ENCODE results near the gene HERC2. TPM values are rescaled to one million over a fixed set of nuclear protein-coding genes. Genes with fewer than 3 reads are reported as not detected.

HERC2 gene
- total RNA-seq, 2 experiments from 2014 or later, result 41.6 to 42.9 TPM

- Mint-ChIP-seq H3K9me3 (ENCODE audit: low read depth) (no peaks in the 10 kb centered on the region), H3K36me3 (peaks cover 21% of the 10 kb centered on the region), H3K4me1 (peaks cover 31% of the 10 kb centered on the region), H3K27me3 (no peaks in the 10 kb centered on the region), H3K27ac (no peak overlapping the region), H3K4me3 (no peak overlapping the region)
- DNase-seq, result no peak
- ATAC-seq, result no peak
- CTCF ChIA-PET, result interaction anchor here (1.6 kb wide), 1 partner anchor 10 kb away, joined by 3 read pairs; no protein-coding TSS in a partner anchor
These were observed 188.7 kb downstream of the HERC2 start for GRCh38 chr15:28133281-28133680.

GRCh38 chr15:28132524-28133275 lies 189.3 kb downstream of the HERC2 start:
- peak; percentile 21 for DNase-seq
- peaks cover 27% of the 10 kb centered on the region for H3K4me1 Mint-ChIP-seq
- no peak for ATAC-seq
- H3K4me3 Mint-ChIP-seq, result no peak overlapping the region
- no peak overlapping the region for H3K27ac Mint-ChIP-seq
- no peaks in the 10 kb centered on the region for H3K9me3 Mint-ChIP-seq (ENCODE audit: low read depth)
- H3K36me3 Mint-ChIP-seq, result peaks cover 17% of the 10 kb centered on the region
- no peaks in the 10 kb centered on the region for H3K27me3 Mint-ChIP-seq
- CTCF ChIA-PET, result interaction anchor here (1.6 kb wide), 1 partner anchor 10 kb away, joined by 3 read pairs; no protein-coding TSS in a partner anchor

GRCh38 chr15:28131946-28132345 lies 190.0 kb downstream of the HERC2 start:
- H3K9me3 Mint-ChIP-seq (ENCODE audit: low read depth), result no peaks in the 10 kb centered on the region
- H3K4me3 Mint-ChIP-seq, result no peak overlapping the region
- no peak overlapping the region for H3K27ac Mint-ChIP-seq
- CTCF ChIA-PET, result no interaction called here
- no peaks in the 10 kb centered on the region for H3K27me3 Mint-ChIP-seq
- DNase-seq (peak; percentile 37), ATAC-seq (no peak)
- H3K4me1 Mint-ChIP-seq, result peaks cover 21% of the 10 kb centered on the region
- H3K36me3 Mint-ChIP-seq, result peaks cover 15% of the 10 kb centered on the region

GRCh38 chr15:28131400-28131799 lies 190.6 kb downstream of the HERC2 start:
- H3K4me3 Mint-ChIP-seq, result no peak overlapping the region
- H3K4me1 Mint-ChIP-seq, result peaks cover 15% of the 10 kb centered on the region
- ATAC-seq (no peak), DNase-seq (peak; percentile 36)
- no peaks in the 10 kb centered on the region for H3K27me3 Mint-ChIP-seq
- no peaks in the 10 kb centered on the region for H3K9me3 Mint-ChIP-seq (ENCODE audit: low read depth)
- H3K36me3 Mint-ChIP-seq, result peaks cover 12% of the 10 kb centered on the region
- CTCF ChIA-PET, result no interaction called here
- H3K27ac Mint-ChIP-seq, result no peak overlapping the region

- Mint-ChIP-seq H3K27me3 (no peaks in the 10 kb centered on the region), H3K36me3 (peaks cover 12% of the 10 kb centered on the region), H3K4me1 (peaks cover 8% of the 10 kb centered on the region), H3K27ac (no peak overlapping the region), H3K9me3 (ENCODE audit: low read depth) (no peaks in the 10 kb centered on the region), H3K4me3 (no peak overlapping the region)
- DNase-seq (no peak), ATAC-seq (no peak)
- CTCF ChIA-PET, result no interaction called here
These were observed 191.3 kb downstream of the HERC2 start for GRCh38 chr15:28130651-28131050.

- Mint-ChIP-seq H3K9me3 (ENCODE audit: low read depth) (no peaks in the 10 kb centered on the region), H3K27ac (no peak overlapping the region), H3K4me3 (no peak overlapping the region), H3K27me3 (no peaks in the 10 kb centered on the region), H3K4me1 (peaks cover 4% of the 10 kb centered on the region), H3K36me3 (peaks cover 4% of the 10 kb centered on the region)
- CTCF ChIA-PET, result interaction anchor here (0.7 kb wide), 1 partner anchor 10 kb away, joined by 3 read pairs; no protein-coding TSS in a partner anchor
- ATAC-seq (no peak), DNase-seq (no peak)
These were observed 192.6 kb downstream of the HERC2 start for GRCh38 chr15:28129231-28129848.

- no peak for ATAC-seq
- Mint-ChIP-seq H3K27me3 (no peaks in the 10 kb centered on the region), H3K9me3 (ENCODE audit: low read depth) (no peaks in the 10 kb centered on the region), H3K4me3 (no peak overlapping the region), H3K27ac (no peak overlapping the region), H3K4me1 (peaks cover 4% of the 10 kb centered on the region), H3K36me3 (peaks cover 2% of the 10 kb centered on the region)
- CTCF ChIA-PET, result no interaction called here
- DNase-seq, result no peak
These were observed 193.9 kb downstream of the HERC2 start for GRCh38 chr15:28128031-28128430.

GRCh38 chr15:28127036-28127435 lies 194.9 kb downstream of the HERC2 start:
- CTCF ChIA-PET, result interaction anchor here (1.3 to 2.0 kb wide), 3 partner anchors 11 to 20 kb away, joined by 4 to 15 read pairs (median 6); no protein-coding TSS in a partner anchor
- no peaks in the 10 kb centered on the region for H3K9me3 Mint-ChIP-seq (ENCODE audit: low read depth)
- no peak overlapping the region for H3K27ac Mint-ChIP-seq
- no peaks in the 10 kb centered on the region for H3K4me1 Mint-ChIP-seq
- peaks cover 2% of the 10 kb centered on the region for H3K36me3 Mint-ChIP-seq
- DNase-seq (no peak), ATAC-seq (no peak)
- H3K27me3 Mint-ChIP-seq, result no peaks in the 10 kb centered on the region
- no peak overlapping the region for H3K4me3 Mint-ChIP-seq

GRCh38 chr15:28125673-28126651 lies 196.0 kb downstream of the HERC2 start:
- Mint-ChIP-seq H3K4me1 (peaks cover 2% of the 10 kb centered on the region), H3K27ac (no peak overlapping the region), H3K4me3 (no peak overlapping the region), H3K36me3 (peaks cover 3% of the 10 kb centered on the region), H3K9me3 (ENCODE audit: low read depth) (no peaks in the 10 kb centered on the region), H3K27me3 (no peaks in the 10 kb centered on the region)
- peak; percentile 39 for ATAC-seq
- no peak for DNase-seq
- CTCF ChIA-PET, result interaction anchor here (0.6 to 2.0 kb wide), 16 partner anchors 10 to 158 kb away, joined by 3 to 15 read pairs (median 4); no protein-coding TSS in a partner anchor

- H3K4me1 Mint-ChIP-seq, result peaks cover 2% of the 10 kb centered on the region
- H3K27ac Mint-ChIP-seq, result no peak overlapping the region
- peaks cover 2% of the 10 kb centered on the region for H3K36me3 Mint-ChIP-seq
- ATAC-seq, result no peak
- H3K9me3 Mint-ChIP-seq (ENCODE audit: low read depth), result no peaks in the 10 kb centered on the region
- no peak overlapping the region for H3K4me3 Mint-ChIP-seq
- no peak for DNase-seq
- no peaks in the 10 kb centered on the region for H3K27me3 Mint-ChIP-seq
- CTCF ChIA-PET, result interaction anchor here (2.3 kb wide), 1 partner anchor 27 kb away, joined by 6 read pairs; the partner anchor contains the start of gene OCA2
These were observed 197.1 kb downstream of the HERC2 start for GRCh38 chr15:28124841-28125240.

GRCh38 chr15:28123408-28124023 lies 198.5 kb downstream of the HERC2 start:
- Mint-ChIP-seq H3K27ac (no peak overlapping the region), H3K36me3 (peaks cover 2% of the 10 kb centered on the region), H3K9me3 (ENCODE audit: low read depth) (no peaks in the 10 kb centered on the region), H3K4me1 (peaks cover 2% of the 10 kb centered on the region), H3K4me3 (no peak overlapping the region), H3K27me3 (no peaks in the 10 kb centered on the region)
- CTCF ChIA-PET, result interaction anchor here (0.7 to 2.3 kb wide), 3 partner anchors 10 to 25 kb away, joined by 3 to 6 read pairs (median 3); partner anchors contain the start of gene OCA2
- ATAC-seq, result peak; percentile 67
- peak; percentile 69 for DNase-seq

GRCh38 chr15:28122038-28122949 lies 199.7 kb downstream of the HERC2 start:
- ATAC-seq, result no peak
- Mint-ChIP-seq H3K4me1 (peaks cover 2% of the 10 kb centered on the region), H3K36me3 (peaks cover 2% of the 10 kb centered on the region), H3K4me3 (no peak overlapping the region), H3K9me3 (ENCODE audit: low read depth) (no peaks in the 10 kb centered on the region), H3K27ac (peak overlapping the region; percentile 33), H3K27me3 (no peaks in the 10 kb centered on the region)
- CTCF ChIA-PET, result interaction anchor here (0.7 to 2.3 kb wide), 3 partner anchors 11 to 24 kb away, joined by 3 to 6 read pairs (median 3); partner anchors contain the start of gene OCA2
- no peak for DNase-seq
